Measurements from ENCODE around the gene REEP5. TPM values are rescaled to one million over a fixed set of nuclear protein-coding genes. Genes with fewer than 3 reads are reported as not detected.

REEP5 gene
- total RNA-seq, 1 experiment from 2014 or later, result 49.6 TPM

Other genes starting within 250 kb of the REEP5 start
- 31.8 to 40.0 TPM (median 33.1 TPM) in 3 replicates for gene APC, start 184.3 kb downstream of the REEP5 start, total RNA-seq (2021)
- gene SRP19, start 60.9 kb downstream of the REEP5 start, total RNA-seq (2021), result 41.0 to 56.4 TPM (median 48.8 TPM) in 3 replicates
- 186 to 207 TPM (median 191 TPM) in 3 replicates for gene DCP2, start 54.6 kb upstream of the REEP5 start, total RNA-seq (2021)

All from WTC11 (cell line).